ENCODE measurements around the gene SYT9. TPM values are rescaled to one million over a fixed set of nuclear protein-coding genes. Genes with fewer than 3 reads are reported as not detected.

SYT9 gene
- total and polyA plus RNA-seq, 2 of the 8 experiments (the other 6 are each of a cell fraction or from before 2014, with no cell fraction given) = 1.5 to 2.9 TPM

- H4K5ac ChIP-seq (ENCODE audit: insufficient read length, low read depth, low read length) = no peak overlapping the region
- FAIRE-seq = no peak
- H3K18ac ChIP-seq (ENCODE audit: extremely low read depth, low read length) = no peak overlapping the region
- H2AFZ ChIP-seq (ENCODE audit: low read length) = no peak overlapping the region
- 66% methylated on average over 3 of the region's 3 CpGs; no CpG with 5 or more reads in 1 of the 2 experiments for WGBS, 2 experiments (ENCODE audit: extremely low coverage in 1 of 2, insufficient coverage in 1 of 2, insufficient read length in 1 of 2, insufficient replicate concordance in 2 of 2, low coverage in 1 of 2, low lambda C conversion rate in 2 of 2, missing lambda C conversion rate in 1 of 2)
- no peak overlapping the region for H3K56ac ChIP-seq (replicated peaks; ENCODE audit: insufficient read length, low read depth, low read length)
- no peak overlapping the region for H2BK5ac ChIP-seq (ENCODE audit: low read depth, low read length)
- no peak overlapping the region for H4K8ac ChIP-seq (ENCODE audit: extremely low read depth, insufficient read depth, low read length)
- H3K4ac ChIP-seq (replicated peaks; ENCODE audit: insufficient read length, low read depth, low read length) = no peak overlapping the region
- no peak overlapping the region for H3K27ac ChIP-seq (ENCODE audit: low read depth, low read length)
- no peaks in the 10 kb centered on the region; a peak in 1 of 7 replicates for H3K4me1 ChIP-seq (replicated peaks in 1 of 4; ENCODE audit: control insufficient read depth in 3 of 4, insufficient read depth in 4 of 4, low read length in 3 of 4)
- no peak overlapping the region for H3K4me3 ChIP-seq (ENCODE audit: extremely low read depth in 1 of 4, insufficient read depth in 2 of 4, low read depth in 3 of 4, low read length in 4 of 4)
- TF ChIP-seq TEAD4 (IDR thresholded peaks at IDR 0.05; ENCODE audit: low read depth, low read length) (0 out of 2 replicates have a peak, but pooled peaks have one; percentile 20), TAF7 (optimal IDR thresholded peaks at IDR 0.05; ENCODE audit: borderline replicate concordance, low read depth, low read length) (no peak)
- CTCF ChIA-PET (ENCODE audit: partially characterized antibody) = interaction anchor here (0.7 to 3.5 kb wide), 12 partner anchors 10 to 634 kb away, joined by 3 to 32 read pairs (median 6); no protein-coding TSS in a partner anchor
- no peak for DNase-seq (ENCODE audit: low read depth in 1 of 2, low spot score in 2 of 2)
- H3K9me3 ChIP-seq (ENCODE audit: insufficient read depth in 2 of 2, low read depth in 1 of 2, low read length in 1 of 2) = no peaks in the 10 kb centered on the region
- no peak overlapping the region for H3K9ac ChIP-seq (replicated peaks in 1 of 4; ENCODE audit: extremely low read depth in 1 of 4, low read depth in 3 of 4, low read length in 3 of 4)
- H2BK12ac ChIP-seq (ENCODE audit: low read depth, low read length) = no peak overlapping the region
- H2BK120ac ChIP-seq (replicated peaks; ENCODE audit: low read depth, low read length) = no peak overlapping the region
- no peak overlapping the region for H2BK20ac ChIP-seq (ENCODE audit: low read length)
- H3K79me1 ChIP-seq (ENCODE audit: low read depth, low read length) = no peaks in the 10 kb centered on the region
- no peak overlapping the region for H3K4me2 ChIP-seq (ENCODE audit: insufficient read depth in 1 of 2, low read depth in 2 of 2, low read length in 2 of 2)
- H3K36me3 ChIP-seq (ENCODE audit: control insufficient read depth in 2 of 4, insufficient read depth in 4 of 4, low read length in 3 of 4) = no peaks in the 10 kb centered on the region
- H3K23me2 ChIP-seq (ENCODE audit: low read depth, low read length) = no peaks in the 10 kb centered on the region; the same call in 1 of the 2 replicates
- no peak overlapping the region for H3K14ac ChIP-seq (ENCODE audit: insufficient read length)
- H2AK5ac ChIP-seq (ENCODE audit: low read depth, low read length) = no peak overlapping the region
- no peaks in the 10 kb centered on the region for H3K27me3 ChIP-seq (replicated peaks in 1 of 4; ENCODE audit: control insufficient read depth in 3 of 4, extremely low read depth in 1 of 4, insufficient read depth in 3 of 4, low read length in 3 of 4)
- no peak overlapping the region for H4K91ac ChIP-seq (replicated peaks; ENCODE audit: insufficient read length, low read length)
- no peaks in the 10 kb centered on the region for H4K20me1 ChIP-seq (replicated peaks in 1 of 2; ENCODE audit: control insufficient read depth in 1 of 2, insufficient read depth in 2 of 2, low read length in 2 of 2)
- no peaks in the 10 kb centered on the region for H3K79me2 ChIP-seq (ENCODE audit: control insufficient read depth in 1 of 2, insufficient read depth in 2 of 2, low read length in 2 of 2)
- POLR2A ChIA-PET (ENCODE audit: partially characterized antibody) = no interaction called here
- H3K23ac ChIP-seq (ENCODE audit: insufficient read length) = no peak overlapping the region
- no peak overlapping the region for H2BK15ac ChIP-seq (ENCODE audit: low read length)
Measured at GRCh38 chr11:7451520-7451919, 199.8 kb downstream of the SYT9 start.

Measured in H1 (cell line).